ENCODE measurements around the gene HMG20A.

Gene HMG20A

GRCh38 chr15:77484994-77485393, 64.3 kb downstream of the HMG20A start:
- H3K36me3 ChIP-seq (ENCODE audit: insufficient read depth, insufficient read length, low read length), result peaks cover 27% of the 10 kb centered on the region
- H3K9ac ChIP-seq (ENCODE audit: insufficient read length, low read depth), result no peak overlapping the region
- H3K27me3 ChIP-seq (ENCODE audit: insufficient read depth, insufficient read length), result no peaks in the 10 kb centered on the region
- TF ChIP-seq YY1 (IDR thresholded peaks at IDR 0.05; ENCODE audit: insufficient read depth, insufficient read length) (no peak), SUZ12 (IDR thresholded peaks at IDR 0.05; ENCODE audit: extremely low read depth, insufficient read depth, insufficient read length) (no peak), ZNF274 (IDR thresholded peaks at IDR 0.05; ENCODE audit: low read depth, low read length) (no peak)
- peaks cover 2% of the 10 kb centered on the region for H3K4me1 ChIP-seq (ENCODE audit: insufficient read depth, insufficient read length)
- DNase-seq (ENCODE audit: low read depth, low spot score), result no peak
- H3K4me3 ChIP-seq (ENCODE audit: insufficient read length, low read depth), result no peak overlapping the region
- H3K9me3 ChIP-seq (ENCODE audit: insufficient read depth, low read length), result no peaks in the 10 kb centered on the region

GRCh38 chr15:77486542-77487468, 66.1 kb downstream of the HMG20A start:
- H3K9ac ChIP-seq (ENCODE audit: insufficient read length, low read depth), result no peak overlapping the region
- peaks cover 17% of the 10 kb centered on the region for H3K36me3 ChIP-seq (ENCODE audit: insufficient read depth, insufficient read length, low read length)
- no peak for DNase-seq (ENCODE audit: low read depth, low spot score)
- no peaks in the 10 kb centered on the region for H3K9me3 ChIP-seq (ENCODE audit: insufficient read depth, low read length)
- no peak overlapping the region for H3K4me3 ChIP-seq (ENCODE audit: insufficient read length, low read depth)
- no peak for TF ChIP-seq ZNF274 (IDR thresholded peaks at IDR 0.05; ENCODE audit: low read depth, low read length)
- no peak for TF ChIP-seq YY1 (IDR thresholded peaks at IDR 0.05; ENCODE audit: insufficient read depth, insufficient read length)
- TF ChIP-seq SUZ12 (IDR thresholded peaks at IDR 0.05; ENCODE audit: extremely low read depth, insufficient read depth, insufficient read length), result no peak
- no peaks in the 10 kb centered on the region for H3K27me3 ChIP-seq (ENCODE audit: insufficient read depth, insufficient read length)
- H3K4me1 ChIP-seq (ENCODE audit: insufficient read depth, insufficient read length), result peaks cover 2% of the 10 kb centered on the region

DNA sequence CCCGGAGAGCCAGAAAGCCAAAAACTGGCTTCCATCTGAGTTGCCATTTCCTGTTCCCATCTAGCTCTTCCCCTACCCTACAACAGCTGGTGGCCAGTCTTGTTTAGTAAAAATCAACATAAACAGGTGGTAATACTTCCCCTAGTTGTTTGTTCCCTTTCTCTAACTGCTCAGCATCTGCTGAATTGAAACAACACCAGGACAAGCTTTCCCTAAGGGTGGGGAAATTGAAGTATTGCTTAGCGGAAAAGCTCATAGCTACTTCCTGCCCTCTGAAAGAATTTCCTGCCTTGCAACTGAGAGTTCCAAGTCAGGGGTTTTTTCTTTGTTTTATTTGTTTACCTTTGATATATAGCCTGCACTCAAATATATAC, 66.8 kb downstream of the HMG20A start:
- Histone ChIP-seq H3K27me3 (ENCODE audit: insufficient read depth, insufficient read length) (no peaks in the 10 kb centered on the region), H3K9ac (ENCODE audit: insufficient read length, low read depth) (no peak overlapping the region), H3K4me1 (ENCODE audit: insufficient read depth, insufficient read length) (peaks cover 2% of the 10 kb centered on the region), H3K9me3 (ENCODE audit: insufficient read depth, low read length) (no peaks in the 10 kb centered on the region), H3K4me3 (ENCODE audit: insufficient read length, low read depth) (no peak overlapping the region), H3K36me3 (ENCODE audit: insufficient read depth, insufficient read length, low read length) (peaks cover 17% of the 10 kb centered on the region)
- TF ChIP-seq SUZ12 (IDR thresholded peaks at IDR 0.05; ENCODE audit: extremely low read depth, insufficient read depth, insufficient read length) (no peak), YY1 (IDR thresholded peaks at IDR 0.05; ENCODE audit: insufficient read depth, insufficient read length) (no peak), ZNF274 (IDR thresholded peaks at IDR 0.05; ENCODE audit: low read depth, low read length) (no peak)
- no peak for DNase-seq (ENCODE audit: low read depth, low spot score)

DNA sequence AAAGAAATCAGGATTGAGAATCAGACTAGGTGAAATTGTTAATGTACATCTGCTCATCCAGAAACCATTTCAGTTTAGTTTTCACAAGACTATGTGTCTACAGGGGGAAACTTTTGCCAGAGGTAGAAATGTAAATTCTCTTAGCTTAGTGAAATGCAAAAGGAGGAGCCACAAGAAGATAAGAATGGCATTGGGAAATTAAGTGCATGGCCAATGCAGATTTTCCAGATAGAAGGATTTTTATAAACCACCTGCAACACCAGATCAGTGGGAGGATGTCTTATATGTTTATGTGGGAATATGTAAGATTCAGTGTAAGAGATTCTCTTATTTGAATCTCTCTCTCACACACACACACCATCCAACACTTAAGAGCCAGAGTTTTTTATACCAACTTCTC, 67.2 kb downstream of the HMG20A start:
- Histone ChIP-seq H3K27me3 (ENCODE audit: insufficient read depth, insufficient read length) (no peaks in the 10 kb centered on the region), H3K9me3 (ENCODE audit: insufficient read depth, low read length) (no peaks in the 10 kb centered on the region), H3K4me3 (ENCODE audit: insufficient read length, low read depth) (no peak overlapping the region), H3K9ac (ENCODE audit: insufficient read length, low read depth) (no peak overlapping the region), H3K4me1 (ENCODE audit: insufficient read depth, insufficient read length) (peaks cover 2% of the 10 kb centered on the region), H3K36me3 (ENCODE audit: insufficient read depth, insufficient read length, low read length) (peaks cover 17% of the 10 kb centered on the region)
- TF ChIP-seq YY1 (IDR thresholded peaks at IDR 0.05; ENCODE audit: insufficient read depth, insufficient read length) (no peak), SUZ12 (IDR thresholded peaks at IDR 0.05; ENCODE audit: extremely low read depth, insufficient read depth, insufficient read length) (no peak), ZNF274 (IDR thresholded peaks at IDR 0.05; ENCODE audit: low read depth, low read length) (no peak)
- DNase-seq (ENCODE audit: low read depth, low spot score), result no peak

DNA sequence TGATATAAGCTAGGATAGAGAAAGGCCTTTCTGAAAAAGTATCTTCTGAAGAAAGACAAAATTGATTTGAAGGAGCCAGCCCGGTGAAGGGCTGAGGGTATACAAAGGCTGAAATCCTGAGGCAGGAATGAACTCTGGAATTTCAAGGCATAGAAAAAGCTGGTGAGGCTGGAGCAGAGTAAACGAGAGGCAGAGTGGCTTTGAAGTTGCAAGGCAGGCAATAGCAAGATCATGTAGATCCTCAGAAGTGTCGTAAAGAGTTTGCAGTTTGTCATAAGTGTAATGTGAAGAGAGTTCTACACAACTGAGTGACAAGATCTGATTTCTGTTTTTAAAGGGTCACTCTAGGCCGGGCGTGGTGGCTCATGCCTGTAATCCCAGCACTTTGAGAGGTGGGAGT, 69.0 kb downstream of the HMG20A start:
- TF ChIP-seq ZNF274 (IDR thresholded peaks at IDR 0.05; ENCODE audit: low read depth, low read length) (no peak), YY1 (IDR thresholded peaks at IDR 0.05; ENCODE audit: insufficient read depth, insufficient read length) (no peak), SUZ12 (IDR thresholded peaks at IDR 0.05; ENCODE audit: extremely low read depth, insufficient read depth, insufficient read length) (no peak)
- H3K9me3 ChIP-seq (ENCODE audit: insufficient read depth, low read length), result no peaks in the 10 kb centered on the region
- no peak for DNase-seq (ENCODE audit: low read depth, low spot score)
- H3K27me3 ChIP-seq (ENCODE audit: insufficient read depth, insufficient read length), result no peaks in the 10 kb centered on the region
- H3K36me3 ChIP-seq (ENCODE audit: insufficient read depth, insufficient read length, low read length), result peaks cover 5% of the 10 kb centered on the region
- H3K9ac ChIP-seq (ENCODE audit: insufficient read length, low read depth), result no peak overlapping the region
- H3K4me1 ChIP-seq (ENCODE audit: insufficient read depth, insufficient read length), result peaks cover 2% of the 10 kb centered on the region
- H3K4me3 ChIP-seq (ENCODE audit: insufficient read length, low read depth), result no peak overlapping the region

DNA sequence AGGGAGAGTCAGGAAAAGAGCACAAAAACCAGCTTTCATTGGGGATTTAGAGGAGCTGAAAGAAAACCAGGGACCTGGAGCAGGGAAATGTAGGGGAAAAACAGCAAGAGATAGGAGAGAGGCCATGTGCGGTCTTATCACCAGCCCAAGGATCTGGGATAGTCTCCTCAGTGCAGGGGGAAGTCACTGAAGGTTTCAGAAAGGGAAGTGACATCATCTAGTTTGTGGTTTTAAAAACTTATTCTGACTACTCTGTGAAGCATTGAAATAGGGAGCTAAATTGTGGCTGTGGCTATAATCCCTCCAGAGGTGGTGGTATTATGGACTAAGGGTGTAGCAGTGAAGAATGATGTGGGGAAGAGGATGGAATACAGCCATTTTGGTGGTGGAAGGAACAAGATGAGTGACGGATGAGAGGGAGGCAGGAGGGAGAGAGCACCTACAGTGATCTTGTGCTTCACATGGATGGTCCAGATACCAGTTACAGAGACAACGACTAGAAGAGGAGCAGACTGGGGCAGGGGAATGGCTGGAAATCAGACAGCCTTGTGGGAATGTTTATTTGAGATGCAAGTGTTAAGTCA, 72.7 kb downstream of the HMG20A start:
- H3K9ac ChIP-seq (ENCODE audit: insufficient read length, low read depth), result no peak overlapping the region
- H3K27me3 ChIP-seq (ENCODE audit: insufficient read depth, insufficient read length), result no peaks in the 10 kb centered on the region
- H3K9me3 ChIP-seq (ENCODE audit: insufficient read depth, low read length), result no peaks in the 10 kb centered on the region
- H3K4me3 ChIP-seq (ENCODE audit: insufficient read length, low read depth), result no peak overlapping the region
- no peak for DNase-seq (ENCODE audit: low read depth, low spot score)
- TF ChIP-seq SUZ12 (IDR thresholded peaks at IDR 0.05; ENCODE audit: extremely low read depth, insufficient read depth, insufficient read length) (no peak), ZNF274 (IDR thresholded peaks at IDR 0.05; ENCODE audit: low read depth, low read length) (no peak), YY1 (IDR thresholded peaks at IDR 0.05; ENCODE audit: insufficient read depth, insufficient read length) (no peak)
- peaks cover 15% of the 10 kb centered on the region for H3K4me1 ChIP-seq (ENCODE audit: insufficient read depth, insufficient read length)
- no peaks in the 10 kb centered on the region for H3K36me3 ChIP-seq (ENCODE audit: insufficient read depth, insufficient read length, low read length)
